Left lung (tissue), 10 donors: ENCODE data around the gene HIVEP3. TPM values are rescaled to one million over a fixed set of nuclear protein-coding genes. Genes with fewer than 3 reads are reported as not detected.

Experiments
- ATAC-seq: fragments of 200-7000 bp; cut with Tn5 transposase; one replicate; pipeline ENCODE4 v1.9.1; 2020; ENCODE audit warnings: moderate library complexity
- DNase-seq, 4 donors: peaks; one replicate each; pipeline ENCODE4 v3.0.0-alpha.2; 2013 to 2020
- H3K27ac ChIP-seq, 2 donors: fragments of 200-600 bp; sonication (generic) in 1 of 2; one replicate each; pipeline versions ENCODE4 v1.5.0 to v1.8.0; 2020 to 2021
- H3K27me3 ChIP-seq, 2 donors: fragments of 200-600 bp; sonication (generic) in 1 of 2; one replicate each; pipeline versions ENCODE4 v1.5.0 to v1.8.0; 2020 to 2021
- H3K36me3 ChIP-seq, 2 donors: fragments of 200-600 bp; sonication (generic) in 1 of 2; one replicate each; pipeline versions ENCODE4 v1.5.0 to v1.8.0; 2020 to 2021
- H3K4me1 ChIP-seq, 2 donors: fragments of 200-600 bp; one replicate each; pipeline ENCODE4 v1.8.0; 2021
- H3K4me3 ChIP-seq, 2 donors: fragments of 200-600 bp; sonication (generic) in 1 of 2; one replicate each; pipeline versions ENCODE4 v1.5.0 to v1.8.0; 2020 to 2021; ENCODE audit warnings: mild to moderate bottlenecking in 1 of 2
- H3K9me3 ChIP-seq, 2 donors: fragments of 200-600 bp; sonication (generic) in 1 of 2; one replicate each; pipeline versions ENCODE4 v1.5.0 to v1.8.0; 2020 to 2021
- intact Hi-C, 2 donors: fragments of 100-400 bp; cut with DNase I; formaldehyde crosslinking; loops; one replicate each; pipeline versions ENCODE4 v1.11.2 to v1.14.2; 2022
- polyA plus RNA-seq, 6 donors: library from polyadenylated mRNA; unstranded; fragments of 120-200 nt; gene quantifications; one replicate each; pipeline ENCODE4 v1.2.1, GENCODE V29; 2013; ENCODE audit not compliant: insufficient read length in 6 of 6
- total RNA-seq, 2 donors: library from RNA; stranded (reverse); fragmentation: NEBNext Ultra II Directional; extraction: Animal tissue kit (Norgen Biotek cat#: 25700); gene quantifications; one replicate each; pipeline ENCODE4 v1.2.1, GENCODE V29; 2021
- TF ChIP-seq, protein P1 (sequence below), 2 donors: fragments of 200-600 bp; sonication (generic) in 1 of 2; IDR thresholded peaks; one replicate each; pipeline versions ENCODE4 v1.5.0 to v1.8.0; 2021; ENCODE audit warnings: antibody characterized with exemption in 2 of 2
- donor health status: DM: no; HTN: yes; CAD: no.
- donor health status: DM: no; HTN: no; CAD: no.

HIVEP3 gene
- total and polyA plus RNA-seq, 8 donors: 6.0 to 15.6 (median 7.4) TPM

DNA sequence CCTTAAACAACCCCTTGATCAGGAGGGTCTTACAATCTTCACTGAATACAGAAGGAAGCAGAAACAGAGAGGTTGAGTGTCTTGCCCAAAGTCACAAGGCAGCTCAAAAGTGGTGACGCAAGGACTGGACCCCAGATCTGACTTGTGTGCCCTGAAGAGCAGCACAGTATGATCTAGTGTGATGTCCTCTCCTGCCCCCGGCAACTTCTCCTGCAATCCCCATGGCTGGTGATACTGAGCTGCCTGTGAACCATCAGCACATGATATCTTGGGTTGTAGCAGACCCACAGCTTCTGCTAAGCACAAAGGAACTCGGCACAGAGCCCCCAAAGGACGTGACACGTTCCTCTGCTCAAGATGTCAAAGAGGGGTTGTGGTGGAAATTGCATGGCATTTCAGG, 383.0 kb downstream of the HIVEP3 start:
- no peak overlapping the region for H3K4me3 ChIP-seq
- H3K9me3 ChIP-seq: no peaks in the 10 kb centered on the region
- TF ChIP-seq, protein P1, sequence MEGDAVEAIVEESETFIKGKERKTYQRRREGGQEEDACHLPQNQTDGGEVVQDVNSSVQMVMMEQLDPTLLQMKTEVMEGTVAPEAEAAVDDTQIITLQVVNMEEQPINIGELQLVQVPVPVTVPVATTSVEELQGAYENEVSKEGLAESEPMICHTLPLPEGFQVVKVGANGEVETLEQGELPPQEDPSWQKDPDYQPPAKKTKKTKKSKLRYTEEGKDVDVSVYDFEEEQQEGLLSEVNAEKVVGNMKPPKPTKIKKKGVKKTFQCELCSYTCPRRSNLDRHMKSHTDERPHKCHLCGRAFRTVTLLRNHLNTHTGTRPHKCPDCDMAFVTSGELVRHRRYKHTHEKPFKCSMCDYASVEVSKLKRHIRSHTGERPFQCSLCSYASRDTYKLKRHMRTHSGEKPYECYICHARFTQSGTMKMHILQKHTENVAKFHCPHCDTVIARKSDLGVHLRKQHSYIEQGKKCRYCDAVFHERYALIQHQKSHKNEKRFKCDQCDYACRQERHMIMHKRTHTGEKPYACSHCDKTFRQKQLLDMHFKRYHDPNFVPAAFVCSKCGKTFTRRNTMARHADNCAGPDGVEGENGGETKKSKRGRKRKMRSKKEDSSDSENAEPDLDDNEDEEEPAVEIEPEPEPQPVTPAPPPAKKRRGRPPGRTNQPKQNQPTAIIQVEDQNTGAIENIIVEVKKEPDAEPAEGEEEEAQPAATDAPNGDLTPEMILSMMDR (IDR thresholded peaks at IDR 0.05): no peak
- H3K27me3 ChIP-seq: no peaks in the 10 kb centered on the region
- H3K27ac ChIP-seq: no peak overlapping the region
- no peak for ATAC-seq
- H3K36me3 ChIP-seq: no peaks in the 10 kb centered on the region
- H3K4me1 ChIP-seq: peaks cover 0 to 7% of the 10 kb centered on the region in 2 donors
- DNase-seq: no peak
- intact Hi-C loops: no loop called here

DNA sequence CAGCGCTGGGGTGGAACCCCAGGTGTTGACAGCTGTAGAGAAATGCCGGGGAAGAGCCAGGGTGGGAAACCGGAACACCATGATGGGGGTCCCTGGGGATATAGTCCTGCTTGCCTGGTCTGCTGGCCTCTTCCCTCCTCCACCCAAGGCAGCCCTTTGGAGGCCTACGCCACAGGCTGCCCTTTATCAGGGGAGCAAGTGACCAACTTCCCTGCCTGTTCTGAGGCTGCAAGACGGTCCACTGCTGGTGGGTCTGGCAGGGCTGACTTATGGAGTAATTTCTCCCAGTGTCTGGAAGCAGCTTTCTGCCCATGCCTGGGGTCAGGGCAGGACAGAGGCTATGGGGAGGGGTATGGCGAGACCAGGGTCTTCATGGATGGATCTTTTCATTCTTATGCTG, 383.4 kb downstream of the HIVEP3 start:
- no peaks in the 10 kb centered on the region for H3K27me3 ChIP-seq
- intact Hi-C loops: no loop called here
- peak in 1 of 4 donors; percentile 34 for DNase-seq

DNA sequence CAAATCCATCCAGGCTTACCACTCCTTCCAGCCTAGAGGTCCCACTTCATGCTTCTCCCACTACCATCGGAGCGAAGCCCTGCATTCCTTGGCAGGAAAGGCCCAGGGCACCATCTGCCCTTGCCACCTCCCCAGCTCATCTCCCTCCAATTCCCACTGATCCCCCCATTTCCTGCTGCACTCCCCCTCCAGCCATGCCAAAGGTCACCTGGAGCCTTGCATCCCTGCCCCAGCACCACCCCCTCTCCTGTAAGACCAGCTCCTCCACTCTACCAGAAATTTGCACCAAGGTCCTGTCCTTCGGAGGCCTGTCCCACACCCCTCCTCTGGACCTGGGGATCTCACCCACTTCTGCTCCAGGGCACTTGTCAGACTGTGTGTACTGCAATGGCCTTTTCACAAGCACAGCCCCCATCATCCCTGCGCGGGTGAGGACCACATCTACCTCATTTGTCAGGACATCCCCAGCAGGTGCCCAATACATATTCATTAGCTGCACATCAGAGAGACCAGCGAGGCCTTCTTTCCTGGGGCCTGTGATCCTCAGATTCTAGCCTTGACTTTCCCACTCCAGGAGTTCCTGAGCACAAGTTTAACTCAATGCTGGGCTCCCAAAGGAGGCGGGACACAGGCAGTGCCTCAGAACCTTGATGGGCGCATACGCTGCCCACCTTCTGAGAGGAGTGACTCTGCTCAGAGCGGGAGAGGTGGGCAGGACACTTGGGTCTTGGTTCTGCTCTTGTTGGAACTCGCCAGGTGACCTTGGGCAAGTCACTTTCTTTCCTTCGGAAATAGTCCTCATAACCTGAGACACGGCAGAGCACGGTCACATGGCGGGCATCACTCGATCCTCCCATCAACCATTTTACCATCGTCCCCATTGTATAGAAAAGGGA, 384.3 kb downstream of the HIVEP3 start:
- intact Hi-C loops: no loop called here
- no peak for ATAC-seq
- Histone ChIP-seq H3K9me3 (no peaks in the 10 kb centered on the region), H3K27me3 (no peaks in the 10 kb centered on the region), H3K4me1 (peaks cover 0 to 7% of the 10 kb centered on the region in 2 donors), H3K27ac (no peak overlapping the region), H3K36me3 (no peaks in the 10 kb centered on the region), H3K4me3 (no peak overlapping the region)
- peak in 2 of 4 donors; percentile 10 to 24 for DNase-seq
- TF ChIP-seq, protein P1 (IDR thresholded peaks at IDR 0.05): no peak

More for the DNA sequence above, 383.4 kb downstream of the HIVEP3 start:
- ATAC-seq: no peak
- Histone ChIP-seq H3K27ac (no peak overlapping the region), H3K36me3 (no peaks in the 10 kb centered on the region), H3K4me3 (no peak overlapping the region), H3K4me1 (peaks cover 0 to 7% of the 10 kb centered on the region in 2 donors), H3K9me3 (no peaks in the 10 kb centered on the region)
- TF ChIP-seq, protein P1 (IDR thresholded peaks at IDR 0.05): no peak

DNA sequence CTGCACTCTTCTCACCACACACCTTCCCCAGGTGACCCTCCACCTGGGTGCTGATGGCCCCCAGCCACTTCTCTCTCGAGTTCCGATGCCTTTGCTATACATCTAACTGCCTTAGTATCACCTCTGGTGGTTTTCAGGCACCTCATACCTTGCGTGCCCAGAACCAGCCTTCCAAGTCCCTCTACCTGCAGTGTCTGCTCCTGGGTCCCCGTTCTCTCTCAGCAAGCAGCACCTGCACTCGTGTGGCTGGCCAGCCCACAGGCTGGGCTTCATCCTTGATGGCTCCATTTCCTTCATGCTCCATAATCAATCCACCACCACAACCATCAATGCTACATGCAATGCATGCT, 385.0 kb downstream of the HIVEP3 start:
- intact Hi-C loops: no loop called here
- ATAC-seq (no peak), DNase-seq (peak in 2 of 4 donors; percentile 9 to 24)
- H3K27me3 ChIP-seq: no peaks in the 10 kb centered on the region
- TF ChIP-seq, protein P1 (IDR thresholded peaks at IDR 0.05): no peak
- no peaks in the 10 kb centered on the region for H3K9me3 ChIP-seq
- peaks cover 0 to 7% of the 10 kb centered on the region in 2 donors for H3K4me1 ChIP-seq
- H3K27ac ChIP-seq: no peak overlapping the region
- no peaks in the 10 kb centered on the region for H3K36me3 ChIP-seq
- no peak overlapping the region for H3K4me3 ChIP-seq

DNA sequence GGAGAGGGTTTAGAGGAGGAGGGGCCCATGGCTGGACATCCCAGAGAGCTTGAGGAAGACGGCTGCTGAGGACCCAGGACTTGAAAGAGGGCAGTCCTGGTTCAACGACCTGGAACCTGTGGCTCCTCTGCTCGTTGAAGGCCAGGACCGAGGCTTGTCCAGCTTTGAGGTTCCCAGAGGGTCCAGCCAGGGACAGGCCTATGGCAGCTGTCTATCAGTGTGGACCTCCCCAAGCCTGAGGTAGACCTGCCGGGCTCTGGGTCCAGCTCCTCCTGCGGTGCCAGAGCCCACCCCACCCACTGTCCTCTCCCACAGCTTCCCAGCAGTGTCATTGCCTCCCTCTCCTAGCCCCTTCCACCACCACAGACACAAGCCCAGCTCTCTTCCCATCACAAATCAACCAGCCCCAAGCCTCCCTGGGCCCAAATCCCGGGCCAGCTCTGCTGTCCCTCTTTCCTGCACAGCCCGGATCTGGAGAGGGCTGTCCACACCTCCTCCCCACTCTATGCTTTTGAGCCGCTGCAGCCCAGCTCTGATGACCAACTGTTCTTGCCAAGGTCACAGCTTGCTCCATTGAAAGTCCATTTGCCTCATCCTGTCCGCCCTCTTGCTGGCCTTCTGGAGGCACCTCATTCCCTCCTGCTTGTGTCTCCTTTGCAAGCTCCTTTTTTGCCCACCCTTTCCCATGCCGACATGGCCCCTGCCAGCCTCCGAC, 385.5 kb downstream of the HIVEP3 start:
- no peaks in the 10 kb centered on the region for H3K27me3 ChIP-seq
- intact Hi-C loops: no loop called here
- H3K36me3 ChIP-seq: no peaks in the 10 kb centered on the region
- TF ChIP-seq, protein P1 (IDR thresholded peaks at IDR 0.05): no peak
- H3K4me3 ChIP-seq: no peak overlapping the region
- no peak for ATAC-seq
- DNase-seq: peak in 2 of 4 donors; percentile 10 to 48
- H3K27ac ChIP-seq: no peak overlapping the region
- no peaks in the 10 kb centered on the region for H3K9me3 ChIP-seq
- peaks cover 0 to 7% of the 10 kb centered on the region in 2 donors for H3K4me1 ChIP-seq
